Liver (tissue), 9 donors: Measurements from ENCODE around the gene NFYC. TPM values are rescaled to one million over a fixed set of nuclear protein-coding genes. Genes with fewer than 3 reads are reported as not detected.
A peak's percentile ranks its signal among the peaks of the same experiment; 100 is the strongest.
"Not testable (repeated sequence)": the region's sequence is repeated elsewhere in the genome, so short reads cannot be mapped to it uniquely, and the experiment has no call there.

Experiments used
- DNase-seq: peaks from one replicate; pipeline ENCODE4 v3.0.0-alpha.2; 2017; ENCODE audit warnings: low spot score
- H3K27ac ChIP-seq, 2 donors: one replicate each; pipeline ENCODE4 v1.7.0; 2013; ENCODE audit warnings: inconsistent platforms in 2 of 2, low read length in 2 of 2, control low read depth in 1 of 2, low read depth in 1 of 2, mild to moderate bottlenecking in 1 of 2
- H3K27me3 ChIP-seq, 4 donors: one replicate each; pipeline versions ENCODE4 v1.6.1 to v1.7.0; 2013; ENCODE audit warnings: low read length in 3 of 4, inconsistent platforms in 1 of 4, mild to moderate bottlenecking in 1 of 4, moderate library complexity in 1 of 4; ENCODE audit not compliant: control insufficient read depth in 4 of 4, insufficient read depth in 4 of 4
- H3K36me3 ChIP-seq, 4 donors: one replicate each; pipeline versions ENCODE4 v1.6.1 to v1.7.0; 2013; ENCODE audit warnings: low read length in 3 of 4, mild to moderate bottlenecking in 3 of 4, low read depth in 1 of 4, moderate library complexity in 1 of 4; ENCODE audit not compliant: control insufficient read depth in 4 of 4, insufficient read depth in 3 of 4
- H3K4me1 ChIP-seq, 4 donors: one replicate each; pipeline versions ENCODE4 v1.6.1 to v1.7.0; 2013; ENCODE audit warnings: low read length in 3 of 4, mild to moderate bottlenecking in 3 of 4, moderate library complexity in 1 of 4; ENCODE audit not compliant: control insufficient read depth in 4 of 4, insufficient read depth in 4 of 4
- H3K4me3 ChIP-seq, 3 donors: one replicate each; pipeline versions ENCODE4 v1.6.1 to v1.7.0; 2013; ENCODE audit warnings: low read length in 3 of 3, control low read depth in 1 of 3, low read depth in 1 of 3, mild to moderate bottlenecking in 1 of 3
- H3K9ac ChIP-seq, 2 donors: one replicate each; pipeline ENCODE4 v1.7.0; 2013; ENCODE audit warnings: low read length in 2 of 2, mild to moderate bottlenecking in 2 of 2, moderate library complexity in 2 of 2, control low read depth in 1 of 2, low read depth in 1 of 2
- H3K9me3 ChIP-seq, 4 donors: one replicate each; pipeline versions ENCODE4 v1.6.1 to v1.7.0; 2013; ENCODE audit warnings: low read length in 3 of 4; ENCODE audit not compliant: control insufficient read depth in 4 of 4
- EGR1 ChIP-seq, 2 donors: IDR thresholded peaks; 2 replicates each; pipeline ENCODE4 v1.6.1; 2016 to 2018; ENCODE audit warnings: antibody characterized with exemption in 2 of 2, low read depth in 2 of 2
- GABPA ChIP-seq, 2 donors: IDR thresholded peaks in 1 of 2; conservative IDR thresholded peaks in 1 of 2; 2 replicates each; pipeline ENCODE4 v1.6.1; 2016; ENCODE audit warnings: antibody characterized with exemption in 2 of 2, mild to moderate bottlenecking in 1 of 2, moderate library complexity in 1 of 2
- HNF4A ChIP-seq, 2 donors: conservative IDR thresholded peaks; 2 replicates each; pipeline ENCODE4 v1.6.1; 2016; ENCODE audit warnings: antibody characterized with exemption in 2 of 2, mild to moderate bottlenecking in 2 of 2
- HNF4G ChIP-seq: IDR thresholded peaks from 2 replicates; pipeline ENCODE4 v1.6.1; 2016; ENCODE audit warnings: antibody characterized with exemption
- RAD21 ChIP-seq, 2 donors: IDR thresholded peaks; 2 replicates each; pipeline ENCODE4 v1.6.1; 2016; ENCODE audit warnings: antibody characterized with exemption in 2 of 2, mild to moderate bottlenecking in 2 of 2
- SP1 ChIP-seq: IDR thresholded peaks from 2 replicates; pipeline ENCODE4 v1.6.1; 2018; ENCODE audit warnings: antibody characterized with exemption, mild to moderate bottlenecking
- WGBS: extraction: QIAGEN DNeasy Blood & Tissue Kit; methylation state at CpG from one replicate; pipeline ENCODE4 v1.1.7; 2013; 5-methylcytosine and 5-hydroxymethylcytosine counted together
- polyA plus RNA-seq, 2 donors: library from polyadenylated mRNA; stranded (reverse) in 1 of 2; unstranded in 1 of 2; fragments of 200-250 nt in 1 of 2; fragments of >200 nt in 1 of 2; fragmentation: Nextera tagmentation in 1 of 2; extraction: Ambion mirVana in 1 of 2; gene quantifications; one replicate each; pipeline versions ENCODE4 v1.2.1 to v1.2.3, GENCODE V29; 2013 to 2015
- total RNA-seq, 2 donors: library from RNA; depleted of rRNA; stranded (reverse); fragments of >200 nt; gene quantifications; one replicate each; pipeline ENCODE4 v1.2.3, GENCODE V29; 2014
- TF ChIP-seq, protein P1 (sequence below): IDR thresholded peaks from 2 replicates; pipeline ENCODE4 v1.6.1; 2016; ENCODE audit warnings: antibody characterized with exemption
- TF ChIP-seq, protein P2 (sequence below): IDR thresholded peaks from 2 replicates; pipeline ENCODE4 v1.6.1; 2016; ENCODE audit warnings: antibody characterized with exemption
- donor health status: healthy.
- donor health status: healthy.
- donor health status: healthy.
- donor health status: healthy.
- donor health status: healthy.

The NFYC gene
- total and polyA plus RNA-seq, 4 donors = 18.3 to 28.1 (median 26.8) TPM

DNA sequence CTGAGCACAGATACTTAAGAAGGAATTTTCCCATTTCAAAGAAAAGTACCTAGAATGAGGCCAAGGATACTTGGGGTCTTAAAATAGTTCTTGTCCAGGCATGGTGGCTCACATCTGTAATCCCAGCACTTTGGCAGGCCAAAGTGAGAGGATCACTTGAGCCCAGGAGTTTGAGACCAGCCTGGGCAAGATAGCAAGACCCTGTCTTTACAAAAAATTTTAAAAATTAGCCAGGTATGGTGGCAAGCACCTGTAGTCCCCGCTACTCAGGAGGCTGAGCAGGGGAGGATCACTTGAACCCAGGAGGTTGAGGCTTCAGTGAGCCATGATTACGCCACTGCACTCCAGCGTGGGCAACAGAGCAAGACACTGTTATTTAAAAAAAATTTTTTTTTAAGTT, 29.0 kb downstream of the NFYC start:
- Histone ChIP-seq H3K27ac (no peak overlapping the region), H3K9ac (no peak overlapping the region), H3K27me3 (no peaks in the 10 kb centered on the region), H3K36me3 (no peaks in the 10 kb centered on the region), H3K4me1 (peaks cover 14 to 53% (median 41%) of the 10 kb centered on the region in 4 donors), H3K9me3 (no peaks in the 10 kb centered on the region), H3K4me3 (no peak overlapping the region)
- WGBS = 96% methylated on average over 3 of the region's 3 CpGs
- TF ChIP-seq, protein P1, sequence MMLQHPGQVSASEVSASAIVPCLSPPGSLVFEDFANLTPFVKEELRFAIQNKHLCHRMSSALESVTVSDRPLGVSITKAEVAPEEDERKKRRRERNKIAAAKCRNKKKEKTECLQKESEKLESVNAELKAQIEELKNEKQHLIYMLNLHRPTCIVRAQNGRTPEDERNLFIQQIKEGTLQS = no peak
- TF ChIP-seq RAD21 (IDR thresholded peaks at IDR 0.05) = no peak
- no peak for TF ChIP-seq EGR1 (IDR thresholded peaks at IDR 0.05; ENCODE audit: low read depth in 2 of 2)
- no peak for TF ChIP-seq GABPA (IDR thresholded peaks at IDR 0.05 in 1 of 2, conservative IDR thresholded peaks at IDR 0.05 in 1 of 2)
- no peak for TF ChIP-seq SP1
- DNase-seq = no peak

DNA sequence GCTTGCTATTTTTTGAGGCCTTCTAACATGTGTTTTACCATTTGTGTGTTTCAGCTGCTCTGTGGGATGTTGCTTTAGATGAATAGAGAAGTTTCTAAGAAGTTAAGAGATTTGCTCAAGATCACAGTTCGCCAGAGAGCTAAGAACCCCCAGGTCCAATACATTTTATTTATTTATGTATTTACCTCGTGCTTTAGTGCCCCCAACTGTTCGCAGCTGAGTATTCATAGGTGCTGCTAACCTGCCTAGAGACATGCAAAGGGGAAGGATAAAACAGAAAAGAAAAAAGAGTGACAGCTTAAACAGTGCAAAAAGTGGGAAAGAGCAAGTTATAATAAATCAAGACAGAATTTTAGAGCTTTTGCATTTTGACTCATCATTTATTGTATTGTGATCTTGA, 31.1 kb downstream of the NFYC start:
- Histone ChIP-seq H3K36me3 (no peaks in the 10 kb centered on the region), H3K9ac (no peak overlapping the region), H3K27ac (no peak overlapping the region), H3K4me3 (no peak overlapping the region), H3K27me3 (no peaks in the 10 kb centered on the region), H3K4me1 (peaks cover 10 to 36% (median 24%) of the 10 kb centered on the region in 4 donors), H3K9me3 (no peaks in the 10 kb centered on the region)
- no peak for DNase-seq
- 80% methylated on average over 3 of the region's 3 CpGs for WGBS
- TF ChIP-seq RAD21 (IDR thresholded peaks at IDR 0.05) = peak in 1 of 2 donors; percentile 26
- no peak for TF ChIP-seq GABPA (IDR thresholded peaks at IDR 0.05 in 1 of 2, conservative IDR thresholded peaks at IDR 0.05 in 1 of 2)

DNA sequence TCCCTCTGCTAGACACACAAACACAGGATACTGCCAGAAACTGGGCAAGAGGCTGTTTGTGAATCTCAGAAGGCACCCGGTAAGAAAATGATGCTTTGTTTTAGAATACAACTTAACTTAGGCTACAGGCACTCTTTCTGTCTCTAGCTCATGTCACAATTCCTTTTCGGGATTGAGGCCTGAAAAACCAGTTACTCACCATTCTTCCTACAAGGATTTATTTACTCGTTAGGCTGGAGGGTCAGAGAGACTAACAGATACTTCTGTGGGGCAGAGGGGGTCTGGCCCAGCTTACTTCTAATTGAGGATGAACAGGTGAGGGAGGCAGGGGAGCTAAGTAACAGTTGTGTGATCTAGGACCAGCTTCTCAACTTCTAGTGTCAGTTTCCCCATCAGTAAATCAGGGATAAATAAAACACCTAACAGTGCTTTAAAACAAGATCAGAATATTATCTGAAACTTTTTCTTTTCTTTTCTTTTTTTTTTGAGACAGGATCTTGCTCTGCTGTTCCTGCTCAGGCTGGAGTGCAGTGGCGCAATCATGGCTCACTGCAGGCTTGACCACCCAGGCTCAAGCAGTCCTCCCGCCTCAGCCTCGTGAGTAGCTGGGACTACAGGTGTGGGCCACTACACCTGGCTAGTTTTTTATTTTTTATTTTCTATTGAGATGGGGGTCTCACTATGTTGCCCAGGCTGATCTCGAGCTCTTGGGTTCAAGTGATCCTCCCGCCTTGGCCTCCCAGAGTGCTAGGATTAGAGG, 31.9 kb downstream of the NFYC start:
- 89% methylated on average over 8 of the region's 8 CpGs for WGBS
- H3K27ac ChIP-seq = no peak overlapping the region
- no peak overlapping the region for H3K9ac ChIP-seq
- H3K4me1 ChIP-seq = peaks cover 8 to 38% (median 23%) of the 10 kb centered on the region in 4 donors
- TF ChIP-seq GABPA (IDR thresholded peaks at IDR 0.05 in 1 of 2, conservative IDR thresholded peaks at IDR 0.05 in 1 of 2) (no peak), SP1 (no peak), HNF4G (no peak), HNF4A (conservative IDR thresholded peaks at IDR 0.05) (no peak), RAD21 (IDR thresholded peaks at IDR 0.05) (no peak)
- TF ChIP-seq, protein P2, sequence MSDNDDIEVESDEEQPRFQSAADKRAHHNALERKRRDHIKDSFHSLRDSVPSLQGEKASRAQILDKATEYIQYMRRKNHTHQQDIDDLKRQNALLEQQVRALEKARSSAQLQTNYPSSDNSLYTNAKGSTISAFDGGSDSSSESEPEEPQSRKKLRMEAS = no peak
- no peak overlapping the region for H3K4me3 ChIP-seq
- H3K9me3 ChIP-seq = no peaks in the 10 kb centered on the region
- DNase-seq = no peak
- H3K36me3 ChIP-seq = no peaks in the 10 kb centered on the region
- H3K27me3 ChIP-seq = no peaks in the 10 kb centered on the region

DNA sequence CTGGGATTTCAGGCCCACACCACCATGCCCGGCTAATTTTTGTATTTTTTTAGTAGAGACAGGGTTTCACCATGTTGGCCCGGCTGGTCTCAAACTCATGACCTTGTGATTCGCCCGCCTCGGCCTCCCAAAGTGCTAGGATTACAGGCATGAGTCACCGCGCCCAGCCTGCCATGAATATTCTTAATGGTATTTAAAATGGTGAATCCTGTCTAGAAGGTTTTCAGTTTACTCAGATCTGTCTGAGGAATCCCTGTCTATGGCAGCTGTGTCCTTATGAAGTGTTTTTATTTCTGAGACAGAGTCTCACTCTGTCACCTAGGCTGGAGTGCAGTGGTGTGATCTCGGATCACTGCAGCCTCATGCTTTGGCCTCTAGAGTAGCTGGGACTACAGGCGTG, 36.2 kb downstream of the NFYC start:
- H3K4me3 ChIP-seq, H3K27me3 ChIP-seq, H3K36me3 ChIP-seq, H3K27ac ChIP-seq, H3K9ac ChIP-seq, DNase-seq, H3K9me3 ChIP-seq: not testable (repeated sequence)
- 98% methylated on average over 9 of the region's 9 CpGs for WGBS
- peaks cover 7 to 56% (median 34%) of the 10 kb centered on the region in 4 donors for H3K4me1 ChIP-seq

DNA sequence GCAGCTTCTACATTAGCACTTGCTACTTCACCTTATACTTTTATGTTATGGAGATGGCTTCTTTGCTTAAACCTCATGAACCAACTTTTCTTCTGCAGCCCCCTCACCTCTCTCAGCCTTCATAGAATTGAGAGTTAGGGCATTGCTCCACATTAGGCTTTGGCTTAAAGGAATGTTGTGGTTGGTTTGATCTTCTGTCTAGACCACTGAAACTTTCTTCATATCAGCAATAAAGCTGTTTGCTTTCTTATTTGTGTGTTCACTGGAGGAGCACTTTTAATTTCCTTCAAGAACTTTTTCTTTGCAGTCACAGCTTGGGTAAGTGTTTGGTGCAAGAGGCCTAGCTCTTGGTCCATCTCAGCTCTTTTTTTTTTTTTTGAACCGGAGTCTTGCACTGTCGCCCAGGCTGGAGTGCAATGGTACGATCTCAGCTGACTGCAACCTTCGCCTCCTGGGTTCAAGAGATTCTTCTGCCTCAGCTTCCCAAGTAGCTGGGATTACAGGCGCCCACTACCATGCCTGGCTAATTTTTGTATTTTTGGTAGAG, 37.9 kb downstream of the NFYC start:
- 76% methylated on average over 5 of the region's 5 CpGs for WGBS
- peaks cover 7 to 45% (median 26%) of the 10 kb centered on the region in 4 donors for H3K4me1 ChIP-seq

More for the DNA sequence above, 37.9 kb downstream of the NFYC start:
- not testable (repeated sequence) for H3K36me3 ChIP-seq, DNase-seq, H3K27me3 ChIP-seq, H3K4me3 ChIP-seq, H3K9ac ChIP-seq, H3K9me3 ChIP-seq, H3K27ac ChIP-seq
